Measurements from ENCODE around the gene KHDC1.

DNA sequence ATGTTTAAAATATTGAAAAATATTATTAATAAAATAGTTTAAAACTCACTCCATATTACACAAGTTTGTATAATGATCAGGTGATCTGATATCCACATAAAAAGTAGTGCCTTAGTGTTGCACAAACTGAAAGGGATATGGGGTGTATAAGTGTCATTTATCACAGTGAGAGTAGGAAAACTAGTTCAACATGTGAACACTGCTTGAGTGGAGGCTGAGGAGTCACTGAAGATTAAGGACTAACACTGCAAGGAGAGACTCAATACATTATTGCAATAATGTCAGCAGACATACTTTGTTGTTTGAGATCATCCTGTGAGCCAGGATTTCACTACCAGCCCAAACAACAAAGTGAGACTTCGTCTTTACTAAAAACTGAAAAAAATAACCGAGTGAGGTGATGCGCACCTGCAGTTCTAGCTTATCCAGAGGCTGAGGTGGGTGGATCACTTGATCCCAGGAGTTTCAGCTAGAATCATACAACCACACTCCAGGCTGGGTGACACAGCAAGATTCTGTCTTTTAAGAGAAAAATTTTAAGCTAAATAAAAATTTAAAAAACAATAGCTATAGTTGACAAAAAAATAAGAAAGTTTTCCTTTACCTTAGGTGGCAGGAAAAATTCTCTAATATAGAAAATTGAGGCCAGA is 35.3 kb downstream of the KHDC1 start:
- no peak for TF ChIP-seq POLR2A (IDR thresholded peaks at IDR 0.05)
- TF ChIP-seq, protein P1, sequence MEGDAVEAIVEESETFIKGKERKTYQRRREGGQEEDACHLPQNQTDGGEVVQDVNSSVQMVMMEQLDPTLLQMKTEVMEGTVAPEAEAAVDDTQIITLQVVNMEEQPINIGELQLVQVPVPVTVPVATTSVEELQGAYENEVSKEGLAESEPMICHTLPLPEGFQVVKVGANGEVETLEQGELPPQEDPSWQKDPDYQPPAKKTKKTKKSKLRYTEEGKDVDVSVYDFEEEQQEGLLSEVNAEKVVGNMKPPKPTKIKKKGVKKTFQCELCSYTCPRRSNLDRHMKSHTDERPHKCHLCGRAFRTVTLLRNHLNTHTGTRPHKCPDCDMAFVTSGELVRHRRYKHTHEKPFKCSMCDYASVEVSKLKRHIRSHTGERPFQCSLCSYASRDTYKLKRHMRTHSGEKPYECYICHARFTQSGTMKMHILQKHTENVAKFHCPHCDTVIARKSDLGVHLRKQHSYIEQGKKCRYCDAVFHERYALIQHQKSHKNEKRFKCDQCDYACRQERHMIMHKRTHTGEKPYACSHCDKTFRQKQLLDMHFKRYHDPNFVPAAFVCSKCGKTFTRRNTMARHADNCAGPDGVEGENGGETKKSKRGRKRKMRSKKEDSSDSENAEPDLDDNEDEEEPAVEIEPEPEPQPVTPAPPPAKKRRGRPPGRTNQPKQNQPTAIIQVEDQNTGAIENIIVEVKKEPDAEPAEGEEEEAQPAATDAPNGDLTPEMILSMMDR (IDR thresholded peaks at IDR 0.05), result no peak
- no peak for TF ChIP-seq POLR2AphosphoS5 (IDR thresholded peaks at IDR 0.05; ENCODE audit: insufficient read depth in 1 of 2, low read depth in 1 of 2)
